GM10248 (cell line): ENCODE results near the gene ADAM20.
"Not testable (repeated sequence)": the region's sequence is repeated elsewhere in the genome, so short reads cannot be mapped to it uniquely, and the experiment has no call there.

Experiments used
- CTCF ChIA-PET: fragments of 300-600 bp; sonication (Branson Sonifier 250); formaldehyde crosslinking; extraction: SDS; loops from one replicate; lab custom pipeline; 2021; ENCODE audit warnings: antibody characterized with exemption; lab: Yijun Ruan, JAX
- POLR2A ChIA-PET: fragments of 350-650 bp; sonication (Branson Sonifier 250); formaldehyde crosslinking; extraction: SDS; loops from one replicate; lab custom pipeline; 2020; ENCODE audit warnings: antibody characterized with exemption; lab: Yijun Ruan, JAX
- DNase-seq: peaks from one replicate; pipeline ENCODE4 v3.0.0; 2012; ENCODE audit errors: extremely low spot score
- CTCF ChIP-seq: IDR thresholded peaks from 2 replicates; pipeline ENCODE4 v1.5.1; 2012; ENCODE audit warnings: mild to moderate bottlenecking, low read depth; ENCODE audit errors: extremely low read depth, missing control alignments, control extremely low read depth

Gene ADAM20

GRCh38 chr14:70525691-70526090 is 9.1 kb downstream of the ADAM20 start:
- no peak for TF ChIP-seq CTCF
- POLR2A ChIA-PET = no interaction called here
- CTCF ChIA-PET = interaction anchor here (1.4 kb wide), 1 partner anchor 33 kb away, joined by 3 read pairs; no protein-coding TSS in a partner anchor
- DNase-seq = no peak

DNA sequence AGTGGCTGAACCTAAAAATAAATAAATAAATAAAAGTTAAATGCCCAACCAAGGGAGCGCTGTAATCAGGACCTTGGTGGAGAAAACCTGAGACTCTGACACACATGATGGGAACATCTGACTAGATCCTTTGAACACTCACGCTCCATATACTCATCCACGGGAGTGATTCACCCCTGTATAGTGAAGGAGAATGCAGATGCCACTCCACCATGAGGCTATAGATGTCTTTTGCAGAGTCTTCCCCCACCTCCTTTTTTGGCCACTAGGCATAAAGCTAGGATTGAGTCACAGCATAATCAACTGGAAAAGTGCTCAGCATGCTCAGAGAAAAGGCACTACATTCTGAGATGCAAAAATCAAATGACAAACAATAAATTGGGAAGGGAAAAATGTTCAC is 19.0 kb downstream of the ADAM20 start:
- ChIA-PET POLR2A (no interaction called here), CTCF (no interaction called here)
- no peak for TF ChIP-seq CTCF
- no peak for DNase-seq

- DNase-seq = no peak
- POLR2A ChIA-PET = no interaction called here
- CTCF ChIA-PET = interaction anchor here (1.0 kb wide), 1 partner anchor 20 kb away, joined by 3 read pairs; the partner anchor contains the start of gene ADAM20
- TF ChIP-seq CTCF = no peak
Observed at GRCh38 chr14:70514168-70515069, 20.4 kb downstream of the ADAM20 start.

DNA sequence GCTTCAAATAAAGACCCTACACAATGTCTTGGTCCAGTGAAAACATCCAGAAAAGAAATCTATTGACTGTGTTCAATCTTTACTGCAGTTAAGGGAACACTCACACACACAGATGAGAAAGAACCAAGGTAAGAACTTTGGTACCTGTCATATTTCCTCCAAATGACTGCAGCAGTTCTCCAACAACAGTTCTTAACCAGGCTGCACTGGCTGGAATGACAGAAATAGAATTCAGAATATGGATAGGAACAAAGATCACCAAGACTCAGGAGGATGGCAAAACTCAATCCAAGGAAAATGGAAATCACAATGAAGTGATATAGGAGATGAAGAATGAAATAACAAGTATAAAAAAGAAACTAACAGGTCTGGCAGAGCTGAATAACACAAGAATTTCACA is 36.6 kb downstream of the ADAM20 start:
- no peak for TF ChIP-seq CTCF
- ChIA-PET CTCF (no interaction called here), POLR2A (no interaction called here)
- no peak for DNase-seq

GRCh38 chr14:70489579-70490200 is 45.1 kb downstream of the ADAM20 start:
- no peak for TF ChIP-seq CTCF
- CTCF ChIA-PET = no interaction called here
- no peak for DNase-seq
- POLR2A ChIA-PET = no interaction called here

GRCh38 chr14:70477356-70478105 is 57.3 kb downstream of the ADAM20 start:
- POLR2A ChIA-PET = not testable (repeated sequence)

GRCh38 chr14:70475459-70475858 is 59.3 kb downstream of the ADAM20 start:
- DNase-seq, CTCF ChIA-PET, POLR2A ChIA-PET: not testable (repeated sequence)

More at GRCh38 chr14:70477356-70478105, 57.3 kb downstream of the ADAM20 start:
- DNase-seq, CTCF ChIA-PET: not testable (repeated sequence)
